ENCODE data around the gene IL1A. TPM values are rescaled to one million over a fixed set of nuclear protein-coding genes. Genes with fewer than 3 reads are reported as not detected.

Gene IL1A
- total and polyA plus RNA-seq, 9 of the 15 experiments (the other 6 are each of a cell fraction or from before 2014, with no cell fraction given) = 0.03 to 0.27 (median 0.14) TPM; not detected in 2

GRCh38 chr2:112764071-112765044, 19.9 kb downstream of the IL1A start, which contains the start of gene CKAP2L (continued):
- TF ChIP-seq E2F5 (CRISPR knock-in tag; IDR thresholded peaks at IDR 0.05) (peak; percentile 26; the same call in 1 of the 2 replicates), ZFP36 (IDR thresholded peaks at IDR 0.05; ENCODE audit: low read depth, low read length, partially characterized antibody) (no peak), YY1 (IDR thresholded peaks at IDR 0.05; ENCODE audit: borderline replicate concordance in 1 of 3, control insufficient read depth in 1 of 3, extremely low read depth in 1 of 3, insufficient read depth in 3 of 3, insufficient read length in 1 of 3, insufficient replicate concordance in 2 of 3, low read depth in 1 of 3, low read length in 2 of 3) (peak in 2 of 3 experiments; percentile 15 to 73), ARID3A (IDR thresholded peaks at IDR 0.05; ENCODE audit: borderline replicate concordance, low read depth, low read length) (peak; percentile 3; the same call in 1 of the 2 replicates), PCBP1 (IDR thresholded peaks at IDR 0.05; ENCODE audit: low read depth, low read length, poor library complexity, severe bottlenecking) (peak; percentile 58), ZNF699 (CRISPR knock-in tag; IDR thresholded peaks at IDR 0.05; ENCODE audit: insufficient replicate concordance) (no peak), ZNF263 (CRISPR knock-in tag; IDR thresholded peaks at IDR 0.05; ENCODE audit: borderline replicate concordance) (peak; percentile 7; the same call in 1 of the 2 replicates), BHLHE40 (IDR thresholded peaks at IDR 0.05; ENCODE audit: low read length) (peak; percentile 60), ZNF449 (CRISPR knock-in tag; IDR thresholded peaks at IDR 0.05) (no peak), SOX6 (IDR thresholded peaks at IDR 0.05) (no peak; the same call in 1 of the 2 replicates), E2F6 (IDR thresholded peaks at IDR 0.05; ENCODE audit: borderline replicate concordance in 1 of 2, extremely low read depth in 1 of 2, insufficient read depth in 1 of 2, insufficient read length in 1 of 2, low read depth in 1 of 2, low read length in 1 of 2, poor library complexity in 1 of 2, severe bottlenecking in 1 of 2) (peak; percentile 14 to 62), ZNF740 (CRISPR knock-in tag; IDR thresholded peaks at IDR 0.05) (0 out of 2 replicates have a peak, but pooled peaks have one; percentile 24), ZNF740 (tag; IDR thresholded peaks at IDR 0.05) (no peak), TAF15 (IDR thresholded peaks at IDR 0.05; ENCODE audit: low read depth, low read length) (no peak), E2F4 (CRISPR knock-in tag; IDR thresholded peaks at IDR 0.05; ENCODE audit: low read depth) (peak; percentile 98), HDAC6 (IDR thresholded peaks at IDR 0.05; ENCODE audit: low read depth, low read length) (no peak)

Measured in K562 (cell line).